GM13976 (cell line): ENCODE measurements around the gene C1orf210.

Source experiments
- DNase-seq: peaks from one replicate; pipeline ENCODE4 v3.0.0; 2012; ENCODE audit warnings: low spot score
- in situ Hi-C: fragments of 300-500 bp; cut with MboI; formaldehyde crosslinking; loops from one replicate; pipeline ENCODE4 v1.12.0; 2022; ENCODE audit warnings: low sequenced_read_pairs, mixed read lengths, inconsistent platforms; ENCODE audit not compliant: unreplicated experiment
- TF ChIP-seq, protein P1 (sequence below): IDR thresholded peaks from 2 replicates; pipeline ENCODE4 v1.5.1; 2012; ENCODE audit warnings: borderline replicate concordance, mild to moderate bottlenecking; ENCODE audit not compliant: insufficient read depth; ENCODE audit errors: extremely low read depth, missing control alignments, control extremely low read depth

C1orf210 gene

DNA sequence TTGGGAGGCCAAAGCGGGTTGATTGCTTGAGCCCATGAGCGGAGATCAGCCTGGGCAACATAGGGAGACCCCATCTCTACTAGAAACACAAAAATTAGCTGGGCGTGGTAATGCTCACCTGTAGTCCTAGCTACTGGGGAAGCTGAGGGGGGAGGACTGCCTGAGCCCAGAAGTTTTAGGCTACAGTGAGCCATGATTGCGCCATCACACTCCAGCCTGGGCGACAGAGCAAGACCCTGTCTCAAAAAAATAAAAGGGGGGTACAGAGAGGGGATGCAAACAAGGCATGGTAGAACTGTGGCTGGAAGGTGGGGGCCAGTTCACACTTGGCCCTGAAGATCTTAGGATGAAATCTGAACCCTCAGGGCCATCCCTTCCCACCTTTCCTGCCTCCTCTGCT, 1.2 kb upstream of the C1orf210 start:
- DNase-seq: no peak
- in situ Hi-C loops: no loop called here
- TF ChIP-seq, protein P1, sequence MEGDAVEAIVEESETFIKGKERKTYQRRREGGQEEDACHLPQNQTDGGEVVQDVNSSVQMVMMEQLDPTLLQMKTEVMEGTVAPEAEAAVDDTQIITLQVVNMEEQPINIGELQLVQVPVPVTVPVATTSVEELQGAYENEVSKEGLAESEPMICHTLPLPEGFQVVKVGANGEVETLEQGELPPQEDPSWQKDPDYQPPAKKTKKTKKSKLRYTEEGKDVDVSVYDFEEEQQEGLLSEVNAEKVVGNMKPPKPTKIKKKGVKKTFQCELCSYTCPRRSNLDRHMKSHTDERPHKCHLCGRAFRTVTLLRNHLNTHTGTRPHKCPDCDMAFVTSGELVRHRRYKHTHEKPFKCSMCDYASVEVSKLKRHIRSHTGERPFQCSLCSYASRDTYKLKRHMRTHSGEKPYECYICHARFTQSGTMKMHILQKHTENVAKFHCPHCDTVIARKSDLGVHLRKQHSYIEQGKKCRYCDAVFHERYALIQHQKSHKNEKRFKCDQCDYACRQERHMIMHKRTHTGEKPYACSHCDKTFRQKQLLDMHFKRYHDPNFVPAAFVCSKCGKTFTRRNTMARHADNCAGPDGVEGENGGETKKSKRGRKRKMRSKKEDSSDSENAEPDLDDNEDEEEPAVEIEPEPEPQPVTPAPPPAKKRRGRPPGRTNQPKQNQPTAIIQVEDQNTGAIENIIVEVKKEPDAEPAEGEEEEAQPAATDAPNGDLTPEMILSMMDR: no peak

DNA sequence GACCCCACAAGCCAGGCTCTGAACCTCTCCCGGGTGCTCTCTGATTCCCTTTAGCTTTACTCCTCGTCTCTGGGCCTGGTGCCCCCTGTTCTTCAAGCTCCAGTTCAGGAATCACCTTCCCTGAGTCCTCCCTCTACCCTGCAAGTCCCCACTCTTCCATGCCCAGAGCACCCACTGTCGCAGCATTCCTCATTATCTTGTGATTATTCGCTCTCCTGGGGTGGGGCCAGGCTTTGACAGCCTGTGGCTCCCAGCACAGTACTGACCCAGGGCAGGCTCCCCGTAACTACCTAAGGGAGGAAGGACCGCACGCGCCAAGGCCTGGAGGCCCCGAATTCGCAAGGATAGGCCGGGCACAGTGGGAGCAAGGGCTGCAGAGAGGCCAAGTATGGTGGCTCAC, 734 bp upstream of the C1orf210 start:
- TF ChIP-seq, protein P1: no peak
- no peak for DNase-seq
- in situ Hi-C loops: no loop called here

DNA sequence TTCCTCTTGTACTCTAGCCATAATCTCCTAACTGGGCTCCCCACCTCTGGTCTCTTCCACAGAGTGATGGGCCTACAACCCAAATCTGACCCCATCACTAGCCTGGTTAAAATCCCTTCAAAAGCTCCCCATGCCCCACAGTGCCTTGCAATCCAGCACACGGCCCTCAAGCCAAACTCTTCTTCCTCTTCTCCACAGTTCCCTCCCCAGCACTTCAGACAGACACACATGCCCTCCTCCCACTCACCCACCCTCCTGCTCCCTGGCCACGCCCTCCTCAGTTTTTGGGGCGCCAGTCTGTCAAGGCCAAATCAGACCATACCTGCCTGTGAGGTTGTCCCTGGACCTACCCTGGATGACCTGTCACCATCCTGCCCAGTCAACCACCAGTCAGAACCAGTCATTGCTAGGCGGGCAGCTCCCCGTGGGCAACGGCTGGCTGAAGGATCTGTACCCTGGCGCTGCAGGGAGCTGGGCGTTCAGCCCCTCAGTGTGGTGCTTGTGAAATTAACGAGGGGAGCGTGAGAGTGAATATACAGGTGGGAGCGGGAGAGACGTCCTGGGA, 753 bp downstream of the C1orf210 start:
- TF ChIP-seq, protein P1: no peak
- in situ Hi-C loops: no loop called here
- DNase-seq: no peak

DNA sequence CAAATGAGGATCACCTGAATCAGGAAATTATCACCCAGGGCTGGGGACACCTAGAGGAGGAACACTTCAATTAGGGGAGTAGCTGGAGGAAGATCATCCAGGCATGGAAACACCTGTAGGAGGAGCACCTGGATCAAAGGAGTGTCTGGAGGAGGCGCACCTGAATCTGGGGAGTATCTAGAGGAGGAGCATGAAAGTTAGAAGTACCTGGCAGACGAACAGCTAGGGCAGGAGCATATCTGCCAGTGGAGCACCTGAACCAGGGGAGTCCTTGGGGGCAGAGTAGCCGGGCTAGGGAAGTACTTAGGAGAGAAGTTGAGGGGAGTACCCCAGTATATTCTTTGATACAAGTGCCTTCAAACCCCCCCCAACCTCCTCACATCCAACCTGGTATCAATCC, 1.3 kb downstream of the C1orf210 start:
- in situ Hi-C loops: no loop called here
- DNase-seq: no peak
- TF ChIP-seq, protein P1: no peak

DNA sequence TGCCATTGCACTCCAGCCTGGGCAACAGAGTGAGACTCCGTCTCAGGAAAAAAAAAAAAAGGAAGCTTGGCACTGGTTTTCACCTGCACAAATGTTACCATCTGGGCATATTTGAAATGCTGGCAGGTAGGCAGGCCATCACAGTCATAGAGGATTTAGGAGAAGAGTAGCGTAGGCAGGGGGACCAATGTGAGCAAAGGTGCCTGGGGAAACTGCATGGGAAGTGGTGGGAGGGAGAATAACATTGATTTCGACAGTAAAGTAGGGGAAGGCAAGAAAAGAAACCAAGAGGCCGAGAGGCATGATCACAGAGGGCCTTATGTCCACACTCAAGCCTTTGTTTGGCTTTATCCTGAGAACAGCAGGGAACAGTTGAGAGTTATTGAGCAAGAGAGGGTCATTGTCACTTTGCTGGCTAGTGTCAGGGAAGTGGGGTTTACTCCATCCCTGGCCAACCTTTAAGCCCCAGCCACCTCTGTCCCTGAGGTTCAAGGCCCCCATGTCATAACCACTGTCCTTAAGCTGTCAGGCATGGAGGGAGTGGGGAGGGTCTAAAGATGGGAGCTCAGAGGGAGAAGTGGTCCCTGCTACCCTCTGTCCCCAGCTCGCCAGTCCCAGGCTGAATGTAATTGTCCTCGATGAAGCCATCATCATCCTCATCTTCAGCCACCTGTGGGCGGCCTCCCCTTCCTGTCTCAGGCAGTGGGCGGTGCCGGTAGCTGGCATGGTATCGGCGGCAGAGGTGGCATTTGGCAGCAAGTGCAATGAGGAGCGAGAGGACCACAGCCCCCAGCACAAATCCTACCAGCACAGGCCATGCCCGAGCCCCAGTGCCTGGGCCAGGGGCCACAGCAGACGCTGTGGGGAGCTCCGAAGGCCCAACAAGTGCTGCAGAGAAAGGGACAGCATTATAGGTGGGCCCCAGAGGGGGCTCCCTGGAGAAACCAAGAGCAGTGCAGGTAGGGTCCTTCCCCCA, 2.9 kb downstream of the C1orf210 start:
- DNase-seq: no peak
- in situ Hi-C loops: no loop called here
- TF ChIP-seq, protein P1: no peak

DNA sequence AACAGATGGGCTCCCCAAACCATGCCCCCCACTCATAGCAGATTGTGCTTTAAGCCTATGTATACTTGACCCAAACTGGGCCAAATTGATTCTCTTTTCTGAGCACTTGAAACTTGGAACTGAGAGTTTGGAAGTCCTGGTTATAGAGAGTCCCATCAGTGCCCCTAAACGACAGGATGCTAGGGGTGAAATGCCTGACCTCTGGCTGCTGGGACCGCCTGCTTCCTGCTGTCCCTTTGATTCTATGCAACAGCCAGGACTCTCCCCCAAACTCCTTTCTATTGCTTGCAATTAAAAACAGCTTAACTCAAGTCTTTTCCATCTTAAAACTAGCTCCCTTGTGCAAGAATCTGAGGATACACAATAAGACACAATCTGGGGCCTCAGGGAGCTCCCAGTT, 4.7 kb downstream of the C1orf210 start:
- TF ChIP-seq, protein P1: no peak
- in situ Hi-C loops: no loop called here
- DNase-seq: no peak
